ENCODE data around the gene SHISAL1.

The SHISAL1 gene

DNA sequence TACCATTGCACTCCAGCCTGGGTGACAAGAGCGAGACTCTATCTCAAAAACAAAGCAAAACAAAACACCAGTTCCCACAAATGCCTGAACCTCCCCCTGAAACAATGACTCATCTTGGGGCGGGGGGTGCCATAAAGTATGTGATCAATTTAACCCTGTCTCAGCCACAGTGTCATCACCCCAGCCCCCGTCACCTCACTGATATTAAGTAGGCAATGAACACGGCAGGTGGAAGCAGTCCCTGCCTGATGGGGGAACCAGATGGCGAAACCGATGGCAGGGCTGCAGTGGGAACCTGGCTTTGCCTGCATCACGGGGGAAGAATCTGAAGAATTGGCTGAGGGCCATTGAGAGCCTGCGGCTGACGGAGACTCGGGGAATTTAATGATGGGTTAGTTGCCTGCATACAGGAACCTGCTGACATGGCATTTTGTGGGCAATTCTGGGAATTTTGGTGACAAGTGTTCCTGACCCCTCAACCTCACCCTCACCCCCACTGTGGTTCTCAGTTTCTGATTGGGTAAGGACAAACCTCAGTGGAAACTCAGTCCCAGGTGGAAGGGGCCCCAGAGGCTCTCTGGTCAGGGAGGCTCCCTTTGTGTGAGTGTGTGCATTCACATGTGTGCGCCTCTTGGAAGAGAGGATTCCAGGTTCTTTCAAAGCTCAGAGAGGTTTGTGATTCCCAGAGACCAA, 39.1 kb upstream of the SHISAL1 start:
- Histone ChIP-seq H3K4me2 (ENCODE audit: low read length) (no peak overlapping the region), H3K36me3 (ENCODE audit: insufficient read depth, low read length) (no peaks in the 10 kb centered on the region), H3K9me2 (ENCODE audit: low read depth, low read length) (no peaks in the 10 kb centered on the region), H3K27me3 (ENCODE audit: insufficient read depth, low read length) (no peaks in the 10 kb centered on the region), H3K27ac (ENCODE audit: low read depth, low read length, poor library complexity, severe bottlenecking) (no peak overlapping the region), H3K9me3 (ENCODE audit: low read length) (no peaks in the 10 kb centered on the region), H3K9ac (ENCODE audit: low read length) (no peak overlapping the region), H3K79me2 (ENCODE audit: insufficient read depth, low read length) (no peaks in the 10 kb centered on the region), H2AFZ (ENCODE audit: low read length) (no peak overlapping the region), H3K4me3 (ENCODE audit: low read depth, low read length, poor library complexity, severe bottlenecking) (no peak overlapping the region), H3F3A (ENCODE audit: insufficient read depth, low read length) (no peaks in the 10 kb centered on the region), H3K4me1 (ENCODE audit: insufficient read depth, low read length, severe bottlenecking) (no peaks in the 10 kb centered on the region), H4K20me1 (ENCODE audit: insufficient read depth, low read length) (no peaks in the 10 kb centered on the region)
- no peak for TF ChIP-seq EZH2 (IDR thresholded peaks at IDR 0.05; ENCODE audit: borderline replicate concordance, low read length)
- TF ChIP-seq, protein P1, sequence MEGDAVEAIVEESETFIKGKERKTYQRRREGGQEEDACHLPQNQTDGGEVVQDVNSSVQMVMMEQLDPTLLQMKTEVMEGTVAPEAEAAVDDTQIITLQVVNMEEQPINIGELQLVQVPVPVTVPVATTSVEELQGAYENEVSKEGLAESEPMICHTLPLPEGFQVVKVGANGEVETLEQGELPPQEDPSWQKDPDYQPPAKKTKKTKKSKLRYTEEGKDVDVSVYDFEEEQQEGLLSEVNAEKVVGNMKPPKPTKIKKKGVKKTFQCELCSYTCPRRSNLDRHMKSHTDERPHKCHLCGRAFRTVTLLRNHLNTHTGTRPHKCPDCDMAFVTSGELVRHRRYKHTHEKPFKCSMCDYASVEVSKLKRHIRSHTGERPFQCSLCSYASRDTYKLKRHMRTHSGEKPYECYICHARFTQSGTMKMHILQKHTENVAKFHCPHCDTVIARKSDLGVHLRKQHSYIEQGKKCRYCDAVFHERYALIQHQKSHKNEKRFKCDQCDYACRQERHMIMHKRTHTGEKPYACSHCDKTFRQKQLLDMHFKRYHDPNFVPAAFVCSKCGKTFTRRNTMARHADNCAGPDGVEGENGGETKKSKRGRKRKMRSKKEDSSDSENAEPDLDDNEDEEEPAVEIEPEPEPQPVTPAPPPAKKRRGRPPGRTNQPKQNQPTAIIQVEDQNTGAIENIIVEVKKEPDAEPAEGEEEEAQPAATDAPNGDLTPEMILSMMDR (IDR thresholded peaks at IDR 0.05; ENCODE audit: low read length) = no peak

DNA sequence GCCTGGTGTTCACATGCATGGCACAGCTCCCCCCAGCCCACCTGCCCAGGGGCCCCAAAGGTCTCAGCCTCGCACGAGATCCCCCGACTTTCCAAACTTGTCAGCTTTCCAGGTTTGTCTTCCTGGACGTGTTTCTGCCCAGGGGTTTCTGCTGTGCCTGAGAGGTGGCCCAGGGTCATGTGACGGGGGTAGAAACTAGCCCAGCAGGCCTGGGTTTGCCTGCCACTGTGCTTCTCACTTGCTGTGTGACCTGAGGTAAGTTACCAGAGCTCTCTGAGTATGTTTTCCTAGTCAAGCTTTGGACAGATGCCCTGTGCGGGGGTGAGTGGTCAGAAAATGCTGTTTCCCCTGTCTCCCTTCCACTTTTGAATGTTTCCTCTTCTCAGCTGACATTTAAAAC, 38.3 kb upstream of the SHISAL1 start:
- H3K9me2 ChIP-seq (ENCODE audit: low read depth, low read length) = no peaks in the 10 kb centered on the region
- H3K27ac ChIP-seq (ENCODE audit: low read depth, low read length, poor library complexity, severe bottlenecking) = no peak overlapping the region
- no peaks in the 10 kb centered on the region for H4K20me1 ChIP-seq (ENCODE audit: insufficient read depth, low read length)
- no peak overlapping the region for H3K4me3 ChIP-seq (ENCODE audit: low read depth, low read length, poor library complexity, severe bottlenecking)
- no peaks in the 10 kb centered on the region for H3K79me2 ChIP-seq (ENCODE audit: insufficient read depth, low read length)
- no peaks in the 10 kb centered on the region for H3K9me3 ChIP-seq (ENCODE audit: low read length)
- no peak overlapping the region for H3K9ac ChIP-seq (ENCODE audit: low read length)
- no peak overlapping the region for H3K4me2 ChIP-seq (ENCODE audit: low read length)
- no peaks in the 10 kb centered on the region for H3K27me3 ChIP-seq (ENCODE audit: insufficient read depth, low read length)
- H2AFZ ChIP-seq (ENCODE audit: low read length) = no peak overlapping the region
- no peaks in the 10 kb centered on the region for H3F3A ChIP-seq (ENCODE audit: insufficient read depth, low read length)
- no peaks in the 10 kb centered on the region for H3K4me1 ChIP-seq (ENCODE audit: insufficient read depth, low read length, severe bottlenecking)
- TF ChIP-seq, protein P1 (IDR thresholded peaks at IDR 0.05; ENCODE audit: low read length) = no peak
- no peak for TF ChIP-seq EZH2 (IDR thresholded peaks at IDR 0.05; ENCODE audit: borderline replicate concordance, low read length)
- H3K36me3 ChIP-seq (ENCODE audit: insufficient read depth, low read length) = no peaks in the 10 kb centered on the region

DNA sequence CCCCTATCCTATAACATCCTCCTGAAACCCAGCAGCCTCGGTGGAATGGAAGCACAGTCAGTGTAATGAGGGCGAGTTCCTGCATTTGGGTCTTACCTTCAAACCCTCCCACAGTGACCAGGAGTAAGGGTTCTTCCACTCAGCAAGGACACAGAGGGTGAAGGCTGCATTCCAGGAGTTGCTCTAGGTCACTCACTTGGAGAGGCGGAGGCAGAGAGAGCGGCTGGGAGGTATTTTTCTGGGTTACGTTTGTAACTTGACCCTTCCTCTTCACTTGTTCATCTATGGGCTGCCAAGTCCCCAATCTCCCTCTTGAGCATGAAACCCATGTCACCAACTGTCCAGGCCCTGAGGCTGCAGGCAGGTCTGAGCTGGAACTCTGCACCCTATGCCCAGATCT, 36.8 kb upstream of the SHISAL1 start:
- no peak overlapping the region for H3K9ac ChIP-seq (ENCODE audit: low read length)
- no peak overlapping the region for H3K4me2 ChIP-seq (ENCODE audit: low read length)
- H3K79me2 ChIP-seq (ENCODE audit: insufficient read depth, low read length) = no peaks in the 10 kb centered on the region
- H3K9me3 ChIP-seq (ENCODE audit: low read length) = no peaks in the 10 kb centered on the region
- no peak overlapping the region for H3K27ac ChIP-seq (ENCODE audit: low read depth, low read length, poor library complexity, severe bottlenecking)
- no peaks in the 10 kb centered on the region for H4K20me1 ChIP-seq (ENCODE audit: insufficient read depth, low read length)
- no peaks in the 10 kb centered on the region for H3F3A ChIP-seq (ENCODE audit: insufficient read depth, low read length)
- H3K4me3 ChIP-seq (ENCODE audit: low read depth, low read length, poor library complexity, severe bottlenecking) = no peak overlapping the region
- H3K4me1 ChIP-seq (ENCODE audit: insufficient read depth, low read length, severe bottlenecking) = no peaks in the 10 kb centered on the region
- H3K9me2 ChIP-seq (ENCODE audit: low read depth, low read length) = no peaks in the 10 kb centered on the region
- no peak overlapping the region for H2AFZ ChIP-seq (ENCODE audit: low read length)
- no peaks in the 10 kb centered on the region for H3K36me3 ChIP-seq (ENCODE audit: insufficient read depth, low read length)
- H3K27me3 ChIP-seq (ENCODE audit: insufficient read depth, low read length) = no peaks in the 10 kb centered on the region
- no peak for TF ChIP-seq EZH2 (IDR thresholded peaks at IDR 0.05; ENCODE audit: borderline replicate concordance, low read length)
- TF ChIP-seq, protein P1 (IDR thresholded peaks at IDR 0.05; ENCODE audit: low read length) = no peak
